HepG2 (cell line): ENCODE results near the gene ITPR1. TPM values are rescaled to one million over a fixed set of nuclear protein-coding genes. Genes with fewer than 3 reads are reported as not detected.

Experiments used
- ATAC-seq: fragments of 200-7000 bp; cut with Tn5 transposase; 3 replicates; pipeline ENCODE4 v1.9.1; 2020; ENCODE audit warnings: mild to moderate bottlenecking, moderate library complexity
- BruUV-seq: library from RNA; stranded (reverse); fragments of 400-500 nt; replicated peaks from 2 replicates; lab custom pipeline; 2021; lab: Mats Ljungman, UMichigan
- CTCF ChIA-PET: fragments of 300-600 bp; formaldehyde crosslinking; extraction: SDS; loops from one replicate; lab custom pipeline; 2021; ENCODE audit warnings: low total read pairs, inconsistent platforms, low intra/inter-chr PET ratio; lab: Yijun Ruan, JAX
- POLR2A ChIA-PET: fragments of 350-600 bp; sonication (Branson Sonifier 250); formaldehyde crosslinking; loops from one replicate; lab custom pipeline; 2020; ENCODE audit warnings: antibody characterized with exemption, inconsistent platforms; lab: Yijun Ruan, JAX
- DNase-seq: peaks from one replicate; pipeline ENCODE4 v3.0.0-alpha.2; 2015; ENCODE audit warnings: low spot score
- FAIRE-seq: peaks from 3 replicates; lab custom pipeline; 2011; peaks lifted over from hg19 to GRCh38; lab: Jason Lieb, UNC
- H2AFZ ChIP-seq: one replicate; pipeline ENCODE4 v1.6.1; 2011; ENCODE audit warnings: low read length, inconsistent platforms
- H3K27ac ChIP-seq: fragments of 300-600 bp; 3 replicates; pipeline ENCODE4 v1.8.0; 2011; ENCODE audit warnings: mixed run types, mild to moderate bottlenecking, mixed read lengths, low read length, inconsistent platforms; ENCODE audit not compliant: insufficient read depth; ENCODE audit errors: extremely low read length
- H3K27me3 ChIP-seq, 2 experiments: fragments of 200-600 bp in 1 of 2; 2 replicates in 1 of 2; 3 replicates in 1 of 2; pipeline versions ENCODE4 v1.6.0 to v1.8.0; 2011; ENCODE audit warnings: low read length in 2 of 2, mild to moderate bottlenecking in 2 of 2, moderate library complexity in 2 of 2, inconsistent platforms in 1 of 2; ENCODE audit not compliant: insufficient read depth in 2 of 2, control insufficient read depth in 1 of 2
- H3K36me3 ChIP-seq, 2 experiments: fragments of 200-600 bp in 1 of 2; replicated peaks in 1 of 2; 2 replicates in 1 of 2; 3 replicates in 1 of 2; pipeline versions ENCODE4 v1.5.1 to v1.8.0; 2011; ENCODE audit warnings: low read length in 2 of 2, inconsistent platforms in 1 of 2; ENCODE audit not compliant: insufficient read depth in 2 of 2, control insufficient read depth in 1 of 2
- H3K4me1 ChIP-seq: 2 replicates; pipeline ENCODE4 v1.5.1; 2012; ENCODE audit warnings: low read length, inconsistent platforms; ENCODE audit not compliant: insufficient read depth
- H3K4me2 ChIP-seq: 2 replicates; pipeline ENCODE4 v1.6.0; 2011; ENCODE audit warnings: low read depth, low read length, inconsistent platforms
- H3K4me3 ChIP-seq, 3 experiments: fragments of 200-600 bp in 1 of 3; sonication (generic), shearing (Covaris generic) in 1 of 3; replicated peaks in 1 of 3; 2 replicates each; pipeline ENCODE4 v1.5.1; 2011 to 2016; ENCODE audit warnings: low read length in 3 of 3, inconsistent platforms in 2 of 3, low read depth in 2 of 3, mild to moderate bottlenecking in 2 of 3, control low read depth in 1 of 3, mixed read lengths in 1 of 3; ENCODE audit not compliant: insufficient read depth in 1 of 3
- H3K79me2 ChIP-seq: one replicate; pipeline ENCODE4 v1.6.1; 2011; ENCODE audit warnings: low read length, inconsistent platforms; ENCODE audit not compliant: insufficient read depth
- H3K9ac ChIP-seq: 2 replicates; pipeline ENCODE4 v1.6.0; 2011; ENCODE audit warnings: mild to moderate bottlenecking, low read depth, low read length, inconsistent platforms; ENCODE audit not compliant: insufficient read depth
- H3K9me3 ChIP-seq: 2 replicates; pipeline ENCODE4 v1.5.1; 2012; ENCODE audit warnings: mild to moderate bottlenecking, low read length
- H4K20me1 ChIP-seq: 2 replicates; pipeline ENCODE4 v1.6.0; 2011; ENCODE audit warnings: inconsistent platforms, mild to moderate bottlenecking, low read length, moderate library complexity; ENCODE audit not compliant: insufficient read depth
- RFXAP ChIP-seq: sonication (generic); formaldehyde crosslinking; IDR thresholded peaks from 2 replicates; pipeline ENCODE4 v1.4.0; 2020; ENCODE audit warnings: missing genetic modification reagents, borderline replicate concordance
- RORA ChIP-seq: sonication (generic); formaldehyde crosslinking; IDR thresholded peaks from 2 replicates; pipeline ENCODE4 v1.5.0; 2020; ENCODE audit warnings: mild to moderate bottlenecking, missing genetic modification reagents, moderate library complexity
- ZNF331 ChIP-seq: sonication (generic); formaldehyde crosslinking; IDR thresholded peaks from 2 replicates; pipeline ENCODE4 v1.4.0; 2020; ENCODE audit warnings: missing genetic modification reagents
- WGBS: methylation state at CpG from one replicate; pipeline ENCODE4 v1.1.6; 2017; ENCODE audit warnings: low lambda C conversion rate; 5-methylcytosine and 5-hydroxymethylcytosine counted together
- in situ Hi-C: cut with HindIII; loops from 2 replicates; pipeline ENCODE4 v1.10.0; 2017; ENCODE audit warnings: low pct_unique_long_range_greater_than_20kb; ENCODE audit not compliant: extremely low pct_ligation_motif_present
- intact Hi-C: fragments of 100-400 bp; cut with micrococcal nuclease; formaldehyde crosslinking; loops from one replicate; pipeline ENCODE4 v1.10.0; 2022; ENCODE audit not compliant: unreplicated experiment
- polyA plus RNA-seq, 8 experiments: library from polyadenylated mRNA; depleted of rRNA in 3 of 8; stranded (reverse) in 7 of 8; unstranded in 1 of 8; fragments of >200 nt; fragmentation: Illumina TruSeq in 4 of 8; extraction: Trizol in 4 of 8; gene quantifications; 2 replicates each; pipeline versions ENCODE4 v1.2.1 to v1.2.3, GENCODE V29; 2011 to 2016; ENCODE audit warnings: low read depth in 4 of 8, missing spikeins in 1 of 8, mixed read lengths in 1 of 8; ENCODE audit not compliant: insufficient read depth in 1 of 8
- total RNA-seq, 5 experiments: library from RNA; depleted of rRNA; stranded (reverse); fragments of >200 nt; fragmentation: Illumina TruSeq; extraction: Trizol; gene quantifications; 2 replicates each; pipeline ENCODE4 v1.2.3, GENCODE V29; 2016; ENCODE audit warnings: low read depth in 1 of 5

The ITPR1 gene
- total and polyA plus RNA-seq, 2 of the 13 experiments (the other 11 are each of a cell fraction or from before 2014, with no cell fraction given): 10.0 to 11.4 TPM

DNA sequence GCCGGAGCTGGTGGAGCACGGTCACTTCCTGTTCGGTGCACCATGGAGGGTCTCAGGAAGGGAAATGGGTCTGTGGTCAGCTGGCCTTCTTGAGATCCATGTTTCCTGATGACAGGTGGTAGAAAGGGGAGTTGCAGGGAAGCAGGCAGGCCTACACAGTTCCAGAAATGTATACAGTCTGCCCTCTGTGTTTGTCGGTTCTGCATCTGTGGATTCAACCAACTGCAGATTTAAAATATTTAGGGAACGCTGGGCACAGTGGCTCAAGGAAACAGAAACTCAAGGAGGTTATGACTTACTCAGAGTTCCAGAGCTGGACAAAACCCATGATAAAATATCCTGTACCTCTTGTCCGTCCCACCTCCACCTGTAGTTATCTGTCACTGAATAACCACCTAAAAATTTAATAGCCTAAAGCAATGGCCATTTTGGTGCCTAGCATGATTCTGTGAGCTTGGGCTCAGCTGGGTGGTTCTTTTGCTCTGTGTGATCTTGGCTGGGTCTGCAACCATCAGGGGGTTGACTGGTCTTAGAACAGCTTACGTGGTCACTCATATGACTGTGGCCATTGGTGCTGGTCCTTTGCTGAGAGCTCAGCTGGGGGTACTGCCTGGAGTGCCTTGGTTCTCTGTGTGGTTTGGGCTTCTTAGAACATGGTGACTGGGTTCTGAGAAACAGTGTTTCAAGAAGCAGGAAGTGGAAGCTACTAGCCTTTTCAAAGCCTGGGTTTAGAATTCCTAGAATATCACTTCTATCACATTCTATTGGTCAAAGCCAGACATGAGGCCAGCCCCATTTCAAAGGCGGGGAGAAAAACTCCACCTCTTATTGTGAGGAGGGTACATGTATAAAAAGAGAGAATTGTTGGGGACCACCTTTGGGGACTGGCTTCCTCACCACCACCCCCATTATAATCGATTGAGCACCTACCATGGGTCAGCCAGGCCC lies 246.4 kb downstream of the ITPR1 start:
- no peak for FAIRE-seq
- Histone ChIP-seq H3K27ac (no peak overlapping the region), H3K9me3 (no peaks in the 10 kb centered on the region), H3K4me3 (no peak overlapping the region), H3K4me1 (peaks cover 34% of the 10 kb centered on the region), H2AFZ (no peak overlapping the region), H3K79me2 (no peaks in the 10 kb centered on the region), H3K36me3 (peaks cover 0 to 5% of the 10 kb centered on the region in 2 experiments; a peak in 2 of 5 replicates), H3K27me3 (no peaks in the 10 kb centered on the region), H3K4me2 (no peak overlapping the region), H4K20me1 (no peaks in the 10 kb centered on the region), H3K9ac (no peak overlapping the region)
- WGBS: 99% methylated on average over 9 of the region's 9 CpGs
- in situ Hi-C loops (no loop called here), intact Hi-C loops (loop anchor here (10.0 kb wide), 1 partner anchor 1565 kb away; the partner anchor contains the start of gene CRBN)
- TF ChIP-seq RORA (CRISPR knock-in tag) (no peak), ZNF331 (CRISPR knock-in tag) (peak; percentile 98)
- no peak for ATAC-seq
- ChIA-PET POLR2A (no interaction called here), CTCF (no interaction called here)
- no peak for DNase-seq
- no TSS peak for BruUV-seq

GRCh38 chr3:4740397-4741105 lies 247.4 kb downstream of the ITPR1 start:
- no peaks in the 10 kb centered on the region for H3K79me2 ChIP-seq
- no peaks in the 10 kb centered on the region for H3K9me3 ChIP-seq
- no peak for DNase-seq
- no peak overlapping the region for H3K9ac ChIP-seq
- no TSS peak for BruUV-seq
- H3K4me3 ChIP-seq: no peak overlapping the region
- no peak for ATAC-seq
- H3K4me2 ChIP-seq: no peak overlapping the region
- TF ChIP-seq RFXAP (CRISPR knock-in tag): no peak
- WGBS: 87% methylated on average over 13 of the region's 13 CpGs
- peaks cover 0 to 5% of the 10 kb centered on the region in 2 experiments; a peak in 2 of 5 replicates for H3K36me3 ChIP-seq
- ChIA-PET CTCF (no interaction called here), POLR2A (no interaction called here)
- no peak overlapping the region for H2AFZ ChIP-seq
- FAIRE-seq: no peak
- H4K20me1 ChIP-seq: no peaks in the 10 kb centered on the region
- in situ Hi-C loops (no loop called here), intact Hi-C loops (loop anchor here (10.0 kb wide), 1 partner anchor 1566 kb away; the partner anchor contains the start of gene CRBN)
- no peaks in the 10 kb centered on the region for H3K27me3 ChIP-seq
- peaks cover 41% of the 10 kb centered on the region for H3K4me1 ChIP-seq
- no peak overlapping the region for H3K27ac ChIP-seq
